HG03460 (cell line): ENCODE measurements around the gene ACVR1.
"Not testable (repeated sequence)": the region's sequence is repeated elsewhere in the genome, so short reads cannot be mapped to it uniquely, and the experiment has no call there.

Experiments used
- ATAC-seq: cut with Tn5 transposase; IDR thresholded peaks from one replicate; pipeline ENCODE4 v1.9.1; 2021; ENCODE audit not compliant: unreplicated experiment

Gene ACVR1

DNA sequence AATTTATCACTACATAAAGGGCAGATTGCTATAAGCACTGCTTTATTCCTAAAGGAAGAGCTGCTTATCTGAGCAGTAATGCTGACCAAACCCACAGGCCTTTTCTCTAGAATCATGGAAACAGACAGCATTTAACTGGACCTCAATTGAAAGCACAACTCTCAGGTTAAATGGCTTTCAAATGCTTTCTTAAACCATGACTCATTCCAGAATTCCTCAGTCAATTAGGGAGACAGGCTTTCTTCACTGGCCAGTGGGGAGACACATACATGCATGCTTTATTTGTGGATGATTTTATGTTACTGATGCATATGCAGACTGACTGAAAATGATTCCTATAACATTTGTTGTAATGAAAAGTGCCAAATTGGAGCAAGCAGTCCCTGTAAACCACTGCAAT is 114.6 kb downstream of the ACVR1 start:
- no peak for ATAC-seq

DNA sequence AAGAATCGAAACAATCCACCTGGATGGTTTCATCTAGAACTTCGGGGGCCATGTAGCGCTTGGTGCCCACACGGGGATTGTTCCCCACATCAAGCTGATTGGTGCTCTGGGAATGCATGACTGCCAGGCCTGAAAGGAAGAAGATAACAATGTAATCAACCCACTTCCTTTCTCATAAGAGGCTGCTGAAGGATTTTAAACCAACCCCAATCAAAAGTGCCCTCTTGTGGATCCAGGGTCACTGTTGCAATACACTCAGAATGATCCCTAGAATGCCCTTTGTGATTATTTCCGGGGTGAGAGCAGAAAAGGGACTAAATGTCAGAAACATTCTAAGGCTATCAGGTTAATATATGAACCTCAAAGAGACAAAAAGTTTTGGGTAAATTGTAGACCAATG is 115.2 kb downstream of the ACVR1 start:
- no peak for ATAC-seq

- no peak for ATAC-seq
Measured at GRCh38 chr2:157759855-157760254, 116.3 kb downstream of the ACVR1 start.

- ATAC-seq, result no peak
Measured at GRCh38 chr2:157758586-157758985, 117.5 kb downstream of the ACVR1 start.

DNA sequence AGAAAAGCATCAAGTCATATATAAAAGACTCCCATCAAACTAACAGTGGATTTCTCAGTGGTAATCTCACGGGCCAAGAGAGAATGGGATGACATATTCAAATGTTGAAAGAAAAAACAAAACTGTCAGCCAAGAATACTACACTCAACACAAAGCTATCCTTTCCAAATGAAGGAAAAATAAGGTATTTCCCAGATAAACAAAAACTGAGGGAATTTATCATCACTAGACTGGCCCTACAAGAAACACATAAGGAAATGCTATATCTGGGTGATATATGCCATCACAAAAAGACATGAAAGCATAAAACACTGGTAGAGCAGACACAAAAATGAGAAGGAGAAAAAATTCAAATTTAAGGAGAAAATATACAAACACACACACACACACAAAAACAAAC is 118.6 kb downstream of the ACVR1 start:
- ATAC-seq, result no peak

DNA sequence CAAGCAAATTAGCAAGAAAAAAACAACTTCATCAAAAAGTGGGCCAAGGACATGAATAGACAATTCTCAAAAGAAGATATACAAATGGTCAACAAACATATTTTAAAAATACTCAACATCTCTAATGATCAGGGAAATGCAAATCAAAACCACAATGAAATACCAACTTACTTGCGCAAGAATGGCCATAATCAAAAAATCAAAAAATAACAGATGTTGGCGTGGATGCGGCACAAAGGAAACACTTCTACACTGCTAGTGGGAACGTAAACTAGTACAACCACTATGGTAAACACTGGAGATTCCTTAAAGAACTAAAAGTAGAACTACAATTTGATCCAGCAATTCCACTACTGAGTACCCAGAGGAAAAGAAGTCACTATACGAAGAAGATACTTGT is 119.7 kb downstream of the ACVR1 start:
- not testable (repeated sequence) for ATAC-seq

DNA sequence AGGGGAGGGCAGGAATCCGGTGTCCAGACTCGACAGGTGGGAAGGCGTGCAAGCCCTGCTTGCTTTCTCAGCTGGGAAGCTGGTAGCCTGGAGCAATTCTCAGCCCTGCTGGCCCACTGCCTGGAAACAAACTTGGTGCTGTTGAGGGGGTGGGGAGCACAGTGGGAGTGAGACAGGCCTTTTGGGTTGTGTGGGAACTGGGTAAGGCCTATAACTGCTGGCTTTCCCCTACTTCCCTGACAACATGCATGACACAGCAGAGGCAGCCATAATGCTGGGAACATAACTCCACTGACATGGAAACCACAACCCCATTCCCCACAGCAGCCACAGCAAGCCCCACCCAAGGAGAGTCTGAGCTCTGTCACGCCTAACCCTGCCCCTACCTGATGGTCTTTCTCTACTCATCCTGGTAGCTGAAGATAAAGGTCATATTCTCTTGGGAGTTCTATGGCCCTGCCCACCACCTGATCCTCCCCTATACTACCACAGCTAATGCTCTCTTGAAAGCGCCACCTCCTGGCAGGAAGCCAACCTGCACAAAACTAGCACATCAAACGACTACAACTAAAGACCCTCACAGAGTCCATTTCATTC is 124.6 kb downstream of the ACVR1 start:
- ATAC-seq, result no peak

DNA sequence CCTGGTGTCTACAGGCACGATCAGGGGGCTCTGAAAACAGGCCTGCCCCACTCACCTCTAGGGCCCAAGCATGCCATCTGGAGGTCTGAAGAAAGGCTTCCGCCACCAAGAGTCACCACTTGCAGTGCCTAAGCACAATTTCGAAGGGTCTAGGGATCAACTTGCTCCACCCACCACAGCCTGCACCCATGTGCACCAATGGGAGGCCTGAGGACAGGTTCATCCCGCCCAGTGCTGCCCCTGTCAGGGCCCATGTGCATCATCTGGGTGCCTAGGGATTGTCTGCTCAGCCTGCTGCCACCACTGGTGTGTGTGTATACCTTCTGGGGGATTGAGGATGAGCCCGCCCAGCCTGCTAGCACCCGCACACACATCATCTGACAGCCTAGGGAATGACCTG is 126.4 kb downstream of the ACVR1 start:
- no peak for ATAC-seq

GRCh38 chr2:157748371-157749142 is 127.6 kb downstream of the ACVR1 start:
- no peak for ATAC-seq

DNA sequence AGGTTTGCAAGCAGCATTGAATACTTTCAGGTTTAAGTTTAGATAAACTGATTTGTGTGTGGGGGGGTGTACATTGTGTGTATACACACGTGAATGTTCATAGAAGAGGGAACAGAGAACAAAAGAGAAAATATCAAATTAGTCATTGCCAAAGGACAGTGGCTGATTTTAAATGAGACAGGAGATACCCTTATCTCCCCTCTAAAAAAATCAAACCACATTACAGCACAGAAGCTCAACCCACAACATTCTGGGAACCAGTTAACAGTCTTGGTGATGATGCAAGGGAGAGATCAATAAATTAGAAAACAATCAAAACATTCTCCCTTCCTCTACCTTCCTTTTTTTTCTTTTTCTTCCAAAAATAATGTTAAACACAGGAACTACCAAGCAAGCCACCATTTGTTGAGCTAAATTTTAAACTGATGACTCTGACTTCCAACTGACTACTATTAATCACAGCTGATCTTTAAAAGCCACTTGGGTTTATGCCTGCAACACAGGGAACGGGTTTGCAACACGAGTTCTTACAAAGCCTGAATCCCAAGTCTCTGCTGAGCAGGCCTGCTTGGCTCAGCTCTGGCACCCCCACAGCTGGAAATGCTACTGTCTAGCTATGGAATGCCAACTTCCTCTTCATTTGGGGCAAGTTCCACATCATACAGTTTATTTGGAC is 128.3 kb downstream of the ACVR1 start:
- ATAC-seq, result no peak

- no peak for ATAC-seq
Measured at GRCh38 chr2:157747280-157747679, 128.8 kb downstream of the ACVR1 start.

DNA sequence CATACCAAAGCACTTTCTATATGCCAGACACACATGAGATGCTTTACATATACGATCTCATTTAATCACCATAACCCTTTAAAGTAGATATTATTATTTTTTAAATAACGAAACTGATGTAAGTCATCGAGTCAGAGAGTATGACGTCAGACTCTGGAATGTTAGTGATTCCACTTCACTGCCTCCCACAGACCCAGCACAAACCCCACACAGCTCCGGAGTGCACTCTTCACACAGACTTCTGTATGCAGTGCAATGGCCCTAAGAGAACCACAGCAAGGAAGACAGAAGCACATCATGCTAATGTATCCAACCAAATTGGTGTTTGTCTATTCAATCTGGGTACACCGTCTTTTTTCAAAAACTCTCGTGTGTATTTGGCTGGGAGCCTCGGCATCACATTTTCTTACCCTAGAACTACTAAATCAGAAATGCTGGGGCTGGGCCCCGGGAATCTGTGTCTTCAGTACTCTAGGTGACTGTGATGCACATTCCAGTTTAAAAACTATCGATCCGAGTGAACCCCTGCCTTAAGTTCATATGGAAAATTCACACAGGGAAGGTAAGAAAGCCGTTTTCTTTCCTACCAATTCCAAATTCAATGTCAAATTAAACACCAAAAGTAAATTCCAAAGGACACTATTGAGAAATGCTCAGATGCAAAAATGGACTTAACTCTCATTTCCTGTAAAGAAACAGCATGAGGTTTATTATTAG is 129.7 kb downstream of the ACVR1 start:
- no peak for ATAC-seq

DNA sequence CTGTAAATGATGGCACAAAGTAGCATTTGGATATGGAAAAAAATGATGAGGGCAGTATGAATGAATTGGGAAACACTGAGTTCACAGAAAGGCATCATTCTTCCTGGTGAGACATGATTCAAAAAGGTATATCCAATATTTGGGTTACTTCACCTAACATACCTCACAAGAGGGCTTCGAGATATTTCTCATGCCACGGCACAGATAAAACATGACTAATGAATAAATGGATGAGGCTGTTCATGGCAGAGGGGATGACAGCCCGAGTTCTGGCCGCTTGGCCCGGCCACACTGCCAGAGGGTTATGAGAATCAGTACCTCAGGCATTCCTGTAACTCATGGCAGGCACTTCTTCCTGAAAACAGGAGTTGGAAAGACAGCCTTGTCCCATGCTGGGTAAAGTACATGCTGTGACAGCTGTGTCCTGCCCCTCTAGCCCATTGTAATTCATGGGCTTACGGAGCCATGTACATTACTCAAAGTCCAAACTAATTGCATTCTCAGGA is 131.5 kb downstream of the ACVR1 start:
- ATAC-seq, result no peak

GRCh38 chr2:157743051-157743450 is 133.1 kb downstream of the ACVR1 start:
- peak; percentile 62 for ATAC-seq

DNA sequence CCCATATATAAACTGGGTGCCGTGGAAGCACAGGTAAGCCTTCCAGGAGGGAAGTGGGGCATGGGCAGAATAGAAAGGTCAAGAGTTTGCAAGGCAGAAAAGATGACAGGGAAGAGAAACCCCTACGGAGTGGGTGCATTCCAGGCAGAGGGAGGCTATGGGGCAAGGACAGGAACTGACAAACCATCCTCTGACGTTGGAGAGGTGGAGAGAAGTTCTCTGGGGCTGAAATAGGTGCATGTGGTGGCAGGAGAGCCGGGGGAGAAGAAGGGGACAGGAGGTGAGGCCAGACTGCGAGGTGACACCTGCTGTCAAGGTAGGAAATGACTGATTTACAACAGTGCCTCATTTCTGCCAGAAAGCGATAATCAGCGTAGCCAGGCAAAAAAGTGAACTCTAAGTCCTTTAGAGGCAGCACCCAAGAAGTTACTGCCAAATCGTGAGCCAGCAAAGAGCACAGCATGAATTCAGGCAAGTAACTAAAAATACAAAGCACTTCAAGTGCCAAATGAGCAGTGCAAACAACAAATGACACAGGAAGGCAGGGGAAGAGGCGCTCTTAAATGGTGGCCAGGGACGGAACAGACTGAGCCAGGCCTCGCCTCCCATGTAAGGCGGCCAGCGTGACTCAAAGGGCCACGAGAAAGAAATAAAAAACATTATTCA is 134.2 kb downstream of the ACVR1 start:
- ATAC-seq, result no peak

- no peak for ATAC-seq
Measured at GRCh38 chr2:157737656-157738055, 138.5 kb downstream of the ACVR1 start.

DNA sequence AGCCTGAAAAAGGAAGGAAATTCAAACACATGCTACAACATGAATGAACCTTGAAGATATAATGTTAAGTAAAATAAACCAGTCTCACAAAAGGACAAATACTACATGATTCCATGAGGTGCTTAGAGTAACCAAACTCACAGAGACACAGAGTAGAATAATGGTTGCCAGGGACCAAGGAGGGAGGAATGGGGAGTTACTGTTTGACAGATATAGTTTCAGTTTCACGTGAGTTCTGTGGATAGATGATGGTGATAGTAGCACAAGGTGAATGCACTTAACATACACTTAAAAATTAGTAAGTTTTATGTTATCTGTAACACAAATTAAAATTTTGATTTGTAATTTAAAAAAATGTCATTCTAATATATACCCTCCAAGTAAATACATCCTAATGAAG is 140.6 kb downstream of the ACVR1 start:
- ATAC-seq, result no peak

DNA sequence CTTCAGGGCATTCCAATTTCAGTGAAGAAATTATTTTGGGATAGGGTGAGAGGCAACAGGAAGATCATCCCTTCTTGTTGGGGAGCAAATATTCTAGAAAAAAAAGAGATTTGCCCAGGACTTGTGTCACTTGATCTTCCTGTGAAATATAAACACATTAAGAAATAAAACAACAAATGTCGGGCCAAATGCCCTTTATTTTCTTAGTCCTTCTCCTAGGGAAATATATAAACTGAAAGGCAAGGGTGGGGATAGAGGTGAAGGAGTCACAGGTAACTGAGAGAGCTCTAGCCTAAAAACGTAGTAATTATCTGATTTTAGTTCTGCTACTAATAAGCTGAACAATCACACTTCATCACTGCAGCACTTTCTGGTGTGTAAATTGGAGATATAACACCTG is 142.9 kb downstream of the ACVR1 start:
- no peak for ATAC-seq

DNA sequence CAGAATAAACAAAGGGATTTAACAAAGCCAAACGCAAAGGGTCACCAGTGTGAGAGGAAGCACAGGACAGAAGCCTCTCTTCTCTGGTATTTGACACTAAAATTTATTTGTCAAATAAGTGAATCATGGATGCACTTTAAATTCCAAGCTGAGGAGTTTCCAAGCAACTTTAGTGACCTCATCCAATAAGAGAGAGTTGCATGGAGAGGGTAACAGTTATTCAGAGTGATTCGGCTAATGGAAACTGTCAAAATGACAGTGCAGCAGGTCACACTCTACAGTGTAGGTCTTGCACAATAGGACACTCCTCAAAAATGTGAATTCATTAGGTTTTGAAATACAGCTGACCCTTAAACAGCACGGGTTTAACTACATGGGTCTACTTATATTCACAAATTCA is 143.5 kb downstream of the ACVR1 start:
- no peak for ATAC-seq

DNA sequence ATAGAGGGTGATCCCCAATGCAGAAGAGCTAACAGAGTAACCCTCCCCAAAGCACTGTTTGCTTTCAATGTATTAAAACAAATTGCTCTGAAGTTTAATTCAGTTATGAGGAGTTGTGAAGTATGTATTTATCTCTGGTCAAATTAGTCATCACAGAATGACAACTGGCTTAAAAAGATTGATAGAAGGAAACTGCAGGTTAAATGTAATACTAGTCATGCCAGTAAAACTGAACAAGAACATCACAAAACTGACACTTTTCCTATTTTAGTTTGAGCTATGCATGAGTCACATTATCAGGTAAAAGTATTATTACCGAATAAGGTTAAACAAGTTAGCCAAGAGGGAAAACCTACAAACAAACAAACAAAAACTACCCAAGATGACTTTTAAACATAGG is 148.4 kb downstream of the ACVR1 start:
- no peak for ATAC-seq

- no peak for ATAC-seq
Measured at GRCh38 chr2:157726946-157727345, 149.2 kb downstream of the ACVR1 start.
